GM12872 (cell line): ENCODE results near the gene CORIN.

ENCODE experiments used
- TF ChIP-seq, protein P1 (sequence below): IDR thresholded peaks from 3 replicates; pipeline ENCODE4 v1.5.1; 2011; ENCODE audit warnings: low read depth, mild to moderate bottlenecking, low read length, moderate library complexity; ENCODE audit not compliant: insufficient read depth

CORIN gene

DNA sequence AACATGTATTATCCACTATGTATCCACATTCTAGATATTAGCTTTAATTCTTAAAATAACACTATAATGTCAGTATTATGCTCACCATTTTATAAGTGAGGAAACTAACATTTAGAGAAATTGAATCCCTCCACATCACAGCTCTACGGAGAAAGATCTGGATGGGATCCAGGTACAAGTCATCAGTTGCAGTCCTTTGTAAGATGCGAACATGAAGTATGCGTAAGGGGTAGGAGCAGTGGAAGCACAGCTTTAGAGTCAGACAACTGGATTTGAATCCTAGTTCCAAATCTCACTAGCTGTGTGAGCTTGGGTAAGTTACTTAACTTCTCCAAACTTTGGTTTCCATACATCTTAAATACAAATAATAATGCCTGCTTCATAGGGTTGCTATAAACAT is 190.3 kb downstream of the CORIN start:
- TF ChIP-seq, protein P1, sequence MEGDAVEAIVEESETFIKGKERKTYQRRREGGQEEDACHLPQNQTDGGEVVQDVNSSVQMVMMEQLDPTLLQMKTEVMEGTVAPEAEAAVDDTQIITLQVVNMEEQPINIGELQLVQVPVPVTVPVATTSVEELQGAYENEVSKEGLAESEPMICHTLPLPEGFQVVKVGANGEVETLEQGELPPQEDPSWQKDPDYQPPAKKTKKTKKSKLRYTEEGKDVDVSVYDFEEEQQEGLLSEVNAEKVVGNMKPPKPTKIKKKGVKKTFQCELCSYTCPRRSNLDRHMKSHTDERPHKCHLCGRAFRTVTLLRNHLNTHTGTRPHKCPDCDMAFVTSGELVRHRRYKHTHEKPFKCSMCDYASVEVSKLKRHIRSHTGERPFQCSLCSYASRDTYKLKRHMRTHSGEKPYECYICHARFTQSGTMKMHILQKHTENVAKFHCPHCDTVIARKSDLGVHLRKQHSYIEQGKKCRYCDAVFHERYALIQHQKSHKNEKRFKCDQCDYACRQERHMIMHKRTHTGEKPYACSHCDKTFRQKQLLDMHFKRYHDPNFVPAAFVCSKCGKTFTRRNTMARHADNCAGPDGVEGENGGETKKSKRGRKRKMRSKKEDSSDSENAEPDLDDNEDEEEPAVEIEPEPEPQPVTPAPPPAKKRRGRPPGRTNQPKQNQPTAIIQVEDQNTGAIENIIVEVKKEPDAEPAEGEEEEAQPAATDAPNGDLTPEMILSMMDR, result no peak

DNA sequence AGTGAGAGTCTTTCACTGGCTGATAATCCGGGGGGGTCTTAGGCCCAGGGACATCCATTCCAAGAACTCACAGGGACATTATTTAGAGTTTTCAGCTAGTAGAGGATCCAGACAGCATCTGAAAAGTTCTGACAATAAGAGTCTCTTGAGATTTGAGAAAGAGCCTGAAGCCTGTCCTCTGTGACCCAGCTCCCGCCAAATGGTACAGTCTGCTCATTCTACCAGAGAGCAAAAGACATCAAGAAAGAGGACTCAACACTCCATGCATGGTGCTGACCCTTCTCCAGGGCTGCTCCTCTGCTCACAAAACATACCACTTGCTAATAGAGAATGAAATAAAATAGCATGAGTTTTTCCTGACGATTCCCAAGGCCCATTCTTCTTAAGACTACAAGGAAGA is 190.8 kb downstream of the CORIN start:
- TF ChIP-seq, protein P1, result no peak

DNA sequence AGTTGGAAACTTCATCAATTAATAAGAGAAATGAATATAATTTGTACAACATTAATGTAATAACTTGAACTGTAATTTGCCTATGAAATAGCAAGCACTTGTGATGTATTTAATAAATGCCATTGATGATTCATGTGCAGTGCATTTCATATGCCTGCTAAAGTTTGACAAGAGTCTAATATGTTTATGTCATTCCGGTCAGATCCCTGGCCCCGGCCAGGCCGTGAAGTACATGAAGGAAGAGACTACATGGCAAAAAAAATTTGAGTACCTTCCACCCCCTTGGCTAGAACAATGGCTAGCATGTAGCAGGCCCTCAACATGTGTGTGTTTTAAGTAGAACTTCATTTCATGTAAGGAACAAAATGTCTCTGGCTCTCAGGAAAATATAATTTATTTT is 191.5 kb downstream of the CORIN start:
- TF ChIP-seq, protein P1, result no peak

DNA sequence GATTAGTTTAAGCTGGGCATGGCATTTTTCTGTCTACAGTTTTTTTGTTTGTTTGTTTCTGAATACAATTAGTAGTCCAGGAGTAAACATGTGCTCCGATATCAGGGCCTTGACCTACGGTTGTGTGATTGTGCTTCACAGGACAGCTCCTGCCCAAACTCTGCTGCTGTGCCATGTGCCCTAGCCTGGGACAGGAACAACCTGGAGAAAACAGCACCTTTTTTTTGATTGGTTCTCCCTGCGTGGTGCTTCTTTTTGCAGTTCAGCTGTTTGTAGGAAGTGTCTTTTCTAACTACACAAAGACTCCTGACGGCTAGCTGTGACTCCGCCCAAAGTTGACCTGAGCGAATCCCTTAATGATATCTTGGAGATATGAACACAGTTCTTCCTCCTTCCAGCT is 194.0 kb downstream of the CORIN start:
- TF ChIP-seq, protein P1, result no peak

DNA sequence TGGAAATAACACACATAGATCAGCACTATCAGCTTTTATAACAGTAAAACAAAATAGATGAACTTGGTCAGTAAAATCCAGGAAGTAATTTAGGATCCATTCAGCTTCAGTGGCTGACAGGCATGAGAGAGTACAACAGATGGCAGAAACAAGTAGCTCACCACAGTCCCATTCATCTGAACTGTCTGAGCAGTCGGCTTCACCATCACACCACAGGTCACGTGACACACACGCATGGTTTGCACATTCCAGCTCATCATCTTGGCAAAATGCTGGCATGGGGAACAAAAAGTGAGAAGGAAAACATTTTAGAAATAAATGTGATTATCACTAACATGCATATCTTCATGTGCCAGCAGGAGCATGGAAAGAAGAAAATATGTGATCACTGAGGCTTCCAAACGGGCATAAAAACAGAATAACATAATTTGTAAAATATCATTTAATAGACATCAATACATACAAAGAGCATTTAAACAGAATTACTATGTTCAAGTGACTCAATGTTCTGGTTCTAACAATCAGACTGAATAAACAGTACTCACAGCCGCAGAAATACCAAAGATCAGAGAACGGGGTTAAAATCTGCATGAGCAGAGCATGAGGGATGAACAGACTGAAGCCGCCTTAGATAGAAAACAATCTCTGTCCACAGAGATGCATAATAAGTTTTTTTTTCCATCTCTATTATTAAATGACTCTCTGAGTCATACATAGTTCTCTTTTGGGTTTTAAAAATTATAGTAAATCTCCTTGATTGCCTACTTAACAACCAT is 194.7 kb downstream of the CORIN start:
- TF ChIP-seq, protein P1, result no peak

DNA sequence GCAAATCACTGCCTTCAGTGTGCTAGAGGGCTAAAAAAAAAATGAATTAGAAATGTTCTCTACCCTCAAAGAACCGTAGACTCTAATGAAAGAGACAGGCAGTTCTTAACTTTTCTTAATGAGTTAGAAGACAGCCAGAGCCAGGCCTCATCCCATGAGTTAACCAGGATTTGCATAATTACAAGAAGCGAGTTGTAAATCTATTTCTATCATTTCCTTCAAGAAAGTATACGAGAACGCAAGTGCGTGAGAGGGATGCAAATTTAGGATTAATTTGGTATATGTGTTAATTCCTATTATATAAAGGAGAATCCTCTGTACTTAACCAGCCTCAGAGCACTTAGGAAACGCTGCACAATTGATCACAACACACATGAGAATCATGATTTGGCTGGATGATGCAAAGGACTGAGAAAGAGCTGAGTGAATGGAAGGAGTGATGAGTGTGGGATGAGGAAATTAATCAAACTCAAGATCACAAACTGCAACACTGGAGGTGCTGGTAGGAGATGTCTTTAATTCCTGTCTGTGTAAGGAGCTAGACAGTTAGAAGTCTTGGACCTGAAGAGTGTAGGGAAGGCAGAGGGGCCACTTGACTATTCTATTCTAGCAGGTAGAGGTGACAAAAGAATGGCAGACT is 195.6 kb downstream of the CORIN start:
- TF ChIP-seq, protein P1, result no peak

DNA sequence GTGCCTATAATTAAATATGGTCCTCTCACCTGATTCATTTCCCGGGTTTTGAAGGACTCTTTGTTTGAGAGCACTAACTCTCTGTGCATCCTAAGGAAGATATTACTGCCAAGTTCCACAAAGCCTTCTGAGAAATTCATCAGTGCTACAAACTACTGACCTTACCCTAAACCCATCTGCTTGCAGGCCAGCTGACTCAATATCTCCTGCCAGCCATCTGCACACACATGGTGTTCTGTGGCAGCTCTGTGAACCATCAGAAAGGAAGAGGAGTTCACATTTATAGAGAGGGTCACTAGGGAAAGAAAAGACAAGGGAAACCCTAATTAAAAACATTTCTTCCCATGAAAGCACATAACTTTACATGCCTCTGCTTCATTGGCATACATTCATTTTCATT is 196.1 kb downstream of the CORIN start:
- TF ChIP-seq, protein P1, result no peak
